ENCODE results near the gene EIF4E3.

EIF4E3 gene

DNA sequence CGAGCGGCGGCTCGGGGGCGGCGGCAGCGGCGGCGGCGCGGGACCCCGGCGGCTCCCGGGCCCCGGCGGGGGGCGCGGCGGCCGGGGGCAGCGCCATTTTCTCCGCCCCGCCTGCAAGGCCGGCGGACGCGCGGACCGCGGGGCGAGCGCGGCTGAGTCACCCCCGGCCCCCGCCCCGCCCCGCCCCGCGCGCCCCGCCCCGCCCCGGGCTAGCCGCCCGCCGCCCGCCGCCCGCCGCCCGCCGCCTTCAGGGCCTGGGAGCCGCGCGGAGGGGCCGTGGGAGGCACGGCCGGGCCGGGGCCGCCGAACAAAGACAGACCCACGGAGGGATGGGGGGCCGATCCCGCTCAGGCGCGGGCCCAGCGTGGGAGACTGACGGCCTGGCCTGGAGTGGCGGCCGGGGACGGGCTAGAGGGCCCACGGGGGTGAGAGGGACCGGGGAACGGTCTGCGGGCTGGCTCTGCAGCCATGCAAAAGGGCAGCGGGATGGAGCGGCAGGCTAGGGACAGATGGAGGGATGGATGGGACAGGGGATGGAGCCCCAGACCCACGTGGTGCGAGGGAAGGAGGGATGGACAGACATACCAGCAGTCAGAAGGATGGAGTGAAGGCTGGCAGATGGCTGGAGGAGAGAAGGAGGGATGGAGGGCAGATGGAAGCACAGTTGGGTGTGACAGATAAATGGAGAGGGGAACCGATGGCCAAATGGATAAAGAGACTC is at the start of gene EIF4E3:
Gene EIF4E3, minus strand, starts transcription at position 132 of the 721 bp plus-strand sequence. Its CDS starts 35 bp downstream, at position 97.
- peak; percentile 25 for DNase-seq

DNA sequence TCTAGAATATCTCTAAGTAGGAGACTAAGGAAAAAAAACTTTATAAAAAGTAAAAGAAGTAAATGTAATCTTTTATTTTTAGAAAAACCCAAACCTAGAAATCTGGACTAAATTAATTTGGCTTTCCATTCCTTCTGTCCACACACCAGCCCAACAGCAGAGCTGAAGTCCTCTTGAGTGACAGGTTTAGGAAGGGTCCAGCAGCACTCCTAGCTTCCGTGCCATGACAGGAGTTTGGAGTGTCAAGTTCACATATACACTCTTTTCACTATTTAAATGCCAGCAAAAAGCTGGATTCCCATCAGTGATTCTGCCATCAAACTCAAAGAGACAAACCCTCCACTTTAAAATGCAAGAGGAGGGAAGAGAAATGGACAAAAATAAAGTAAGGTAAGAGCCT is 46.7 kb upstream of the EIF4E3 start:
- no peak for DNase-seq

DNA sequence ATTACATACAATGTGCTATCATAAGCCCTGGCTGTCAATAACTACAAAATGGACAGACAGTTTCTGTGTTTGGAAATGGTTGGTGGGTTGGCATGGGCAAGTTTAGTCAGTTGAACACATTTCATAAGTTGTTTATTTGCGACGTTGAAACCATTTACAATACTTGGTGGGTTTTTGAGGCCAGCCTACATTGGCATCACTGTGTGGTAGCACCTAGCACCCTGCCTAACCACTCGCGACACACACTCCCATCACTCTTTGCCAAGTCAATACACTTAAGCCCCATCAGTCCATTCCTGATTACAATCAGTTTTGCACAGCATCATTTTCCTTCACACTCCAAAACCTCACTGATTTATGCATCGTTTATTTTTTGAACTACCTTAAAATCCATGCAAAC is 45.9 kb upstream of the EIF4E3 start:
- no peak for DNase-seq

DNA sequence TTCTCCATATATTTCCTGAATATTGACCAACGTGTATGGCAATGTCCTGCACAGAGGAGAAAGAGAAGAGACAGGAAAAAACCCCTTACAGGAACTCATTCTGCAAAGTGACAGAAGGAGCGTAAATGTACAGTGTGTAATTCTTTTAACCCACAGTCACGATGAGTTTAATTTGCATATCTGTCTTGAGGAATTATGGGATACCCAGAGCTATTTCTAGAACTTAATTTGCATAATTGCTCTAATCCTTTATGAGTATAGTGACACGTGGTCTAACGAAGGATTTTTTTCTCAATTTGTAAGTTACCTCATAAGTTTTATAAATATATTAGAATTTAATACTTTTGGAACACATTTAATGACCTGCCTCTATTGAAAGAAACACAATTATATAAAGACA is 38.2 kb upstream of the EIF4E3 start:
- no peak for DNase-seq

DNA sequence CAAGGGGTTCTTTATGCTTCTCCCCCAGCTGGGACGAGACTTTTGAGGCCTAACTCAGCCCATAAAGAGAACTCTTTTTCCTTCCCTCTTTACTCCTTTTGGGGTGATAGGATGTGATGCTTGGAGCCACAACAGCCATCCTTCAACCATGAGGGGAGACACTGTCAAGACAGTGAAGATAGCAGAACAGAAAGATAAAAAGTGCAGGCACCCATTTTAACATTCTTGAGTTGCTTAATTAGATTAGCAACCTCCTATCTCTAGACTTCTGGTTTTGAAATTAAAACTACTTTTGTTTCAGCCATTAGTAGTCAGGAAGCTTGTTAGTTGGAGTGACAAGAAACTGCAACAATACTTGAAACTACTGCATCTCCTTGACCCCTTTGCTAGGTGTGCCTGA is 34.9 kb upstream of the EIF4E3 start:
- no peak for DNase-seq

DNA sequence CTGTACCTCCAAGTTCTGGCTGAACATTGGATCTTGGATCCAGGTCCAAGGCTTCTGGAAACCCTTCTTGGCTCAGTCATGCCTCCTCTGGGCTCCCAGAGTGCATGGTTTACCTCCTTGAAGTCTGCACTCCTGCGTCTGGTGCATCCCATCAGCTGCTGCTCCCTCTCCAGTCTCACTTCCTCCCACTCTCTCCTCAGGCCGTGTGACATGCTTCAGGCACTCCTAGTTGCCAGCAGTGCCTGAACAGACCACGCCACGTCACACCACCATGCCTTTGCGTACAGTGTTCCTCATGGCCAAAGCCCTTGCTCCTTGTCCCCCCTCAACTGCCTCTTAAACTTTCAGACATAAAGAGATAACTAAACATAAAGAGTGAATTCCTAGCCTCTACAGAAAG is 34.2 kb upstream of the EIF4E3 start:
- no peak for DNase-seq

DNA sequence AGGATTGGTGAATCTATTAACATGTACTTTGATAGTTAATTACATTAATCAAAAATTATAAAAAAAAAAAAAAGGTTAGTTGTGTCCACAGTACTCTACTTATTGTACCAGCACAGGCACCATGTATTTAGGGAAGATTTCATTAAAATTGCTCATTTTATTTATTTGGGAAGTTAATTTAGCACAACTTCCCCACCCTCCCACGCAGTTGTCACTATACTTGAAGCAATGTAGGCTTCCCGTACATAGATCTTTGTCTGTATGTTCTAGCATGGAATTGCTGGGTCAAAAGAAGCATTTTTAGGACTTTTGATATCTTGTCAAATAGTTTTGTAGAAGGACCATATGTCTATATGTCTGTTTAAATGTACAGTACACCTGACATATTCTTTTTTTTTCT is 32.9 kb upstream of the EIF4E3 start:
- DNase-seq = no peak

DNA sequence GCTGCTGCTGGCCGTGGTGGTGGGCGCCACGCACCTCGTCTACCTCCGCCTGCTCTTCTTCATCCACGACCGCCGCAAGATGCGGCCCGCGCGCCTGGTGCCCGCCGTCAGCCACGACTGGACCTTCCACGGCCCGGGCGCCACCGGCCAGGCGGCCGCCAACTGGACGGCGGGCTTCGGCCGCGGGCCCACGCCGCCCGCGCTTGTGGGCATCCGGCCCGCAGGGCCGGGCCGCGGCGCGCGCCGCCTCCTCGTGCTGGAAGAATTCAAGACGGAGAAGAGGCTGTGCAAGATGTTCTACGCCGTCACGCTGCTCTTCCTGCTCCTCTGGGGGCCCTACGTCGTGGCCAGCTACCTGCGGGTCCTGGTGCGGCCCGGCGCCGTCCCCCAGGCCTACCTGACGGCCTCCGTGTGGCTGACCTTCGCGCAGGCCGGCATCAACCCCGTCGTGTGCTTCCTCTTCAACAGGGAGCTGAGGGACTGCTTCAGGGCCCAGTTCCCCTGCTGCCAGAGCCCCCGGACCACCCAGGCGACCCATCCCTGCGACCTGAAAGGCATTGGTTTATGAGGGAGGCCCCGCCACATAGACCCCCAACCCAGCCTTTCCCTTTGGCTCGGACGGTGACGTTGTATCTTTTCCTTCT is 29.5 kb upstream of the EIF4E3 start:
- DNase-seq = no peak

DNA sequence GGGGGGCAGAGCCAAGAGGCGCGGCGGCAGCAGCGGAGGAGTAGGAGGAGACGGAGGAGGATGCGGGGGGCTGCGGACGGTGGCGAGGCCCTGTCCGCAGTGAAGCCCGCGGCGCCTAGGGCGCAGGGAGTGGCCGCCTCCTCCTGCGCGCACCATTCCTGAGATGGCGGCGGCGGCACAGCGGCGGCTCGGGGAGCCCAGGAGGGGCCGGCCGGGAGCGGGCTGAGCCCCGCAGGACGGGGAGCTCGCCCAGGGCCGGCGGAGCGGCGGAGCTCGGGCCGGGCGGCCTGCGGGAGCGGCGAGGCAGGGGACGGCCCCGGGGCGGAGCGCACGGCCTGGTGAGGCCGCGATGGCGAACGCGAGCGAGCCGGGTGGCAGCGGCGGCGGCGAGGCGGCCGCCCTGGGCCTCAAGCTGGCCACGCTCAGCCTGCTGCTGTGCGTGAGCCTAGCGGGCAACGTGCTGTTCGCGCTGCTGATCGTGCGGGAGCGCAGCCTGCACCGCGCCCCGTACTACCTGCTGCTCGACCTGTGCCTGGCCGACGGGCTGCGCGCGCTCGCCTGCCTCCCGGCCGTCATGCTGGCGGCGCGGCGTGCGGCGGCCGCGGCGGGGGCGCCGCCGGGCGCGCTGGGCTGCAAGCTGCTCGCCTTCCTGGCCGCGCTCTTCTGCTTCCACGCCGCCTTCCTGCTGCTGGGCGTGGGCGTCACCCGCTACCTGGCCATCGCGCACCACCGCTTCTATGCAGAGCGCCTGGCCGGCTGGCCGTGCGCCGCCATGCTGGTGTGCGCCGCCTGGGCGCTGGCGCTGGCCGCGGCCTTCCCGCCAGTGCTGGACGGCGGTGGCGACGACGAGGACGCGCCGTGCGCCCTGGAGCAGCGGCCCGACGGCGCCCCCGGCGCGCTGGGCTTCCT is 28.8 kb upstream of the EIF4E3 start, which contains the start of gene GPR27:
Gene GPR27, plus strand, starts transcription at position 155 of the 909 bp plus-strand sequence. Its CDS starts 195 bp downstream, at position 350.
- peak; percentile 58 for DNase-seq

DNA sequence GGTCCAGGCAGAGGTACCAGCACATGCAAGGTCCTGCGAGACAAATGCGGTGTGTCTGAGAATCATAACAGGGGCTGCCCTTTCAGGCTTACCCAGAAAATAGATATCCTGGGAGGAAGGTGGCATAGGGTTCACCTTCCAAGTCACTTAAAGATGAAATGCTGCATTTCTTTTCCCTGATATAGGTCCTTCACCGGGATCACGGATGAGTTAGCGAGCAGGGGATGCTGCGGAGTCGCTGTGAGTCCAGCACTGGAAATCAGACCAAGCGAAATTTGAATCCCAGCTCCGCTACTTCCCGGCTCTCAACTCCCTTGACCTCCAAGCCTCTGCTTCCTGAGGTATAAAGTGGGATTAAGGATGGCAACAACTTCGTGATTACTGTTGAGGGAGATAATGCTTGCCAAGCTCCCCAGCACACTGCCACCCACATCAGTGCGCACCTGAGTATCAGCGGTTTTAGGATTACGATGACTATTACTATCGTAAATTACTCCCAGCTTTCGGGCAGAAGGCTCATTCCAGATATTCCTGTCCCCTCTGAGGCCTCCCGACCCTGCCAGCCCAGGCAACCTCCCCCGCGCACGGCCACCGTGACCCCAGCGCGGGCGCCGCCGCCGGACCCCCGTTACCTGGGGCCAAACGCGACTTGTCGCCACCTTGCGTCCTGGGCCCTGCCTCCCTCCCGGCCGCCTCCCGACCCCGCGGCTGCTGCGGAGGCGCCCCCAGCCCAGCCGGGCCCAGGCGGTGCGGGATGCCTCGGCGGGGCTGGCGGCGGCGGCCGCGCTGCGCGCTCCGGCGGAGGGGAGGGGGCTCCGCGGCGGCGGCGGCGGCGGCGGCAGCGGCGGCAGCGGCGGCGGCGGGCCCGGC is 27.9 kb upstream of the EIF4E3 start:
- DNase-seq = no peak

DNA sequence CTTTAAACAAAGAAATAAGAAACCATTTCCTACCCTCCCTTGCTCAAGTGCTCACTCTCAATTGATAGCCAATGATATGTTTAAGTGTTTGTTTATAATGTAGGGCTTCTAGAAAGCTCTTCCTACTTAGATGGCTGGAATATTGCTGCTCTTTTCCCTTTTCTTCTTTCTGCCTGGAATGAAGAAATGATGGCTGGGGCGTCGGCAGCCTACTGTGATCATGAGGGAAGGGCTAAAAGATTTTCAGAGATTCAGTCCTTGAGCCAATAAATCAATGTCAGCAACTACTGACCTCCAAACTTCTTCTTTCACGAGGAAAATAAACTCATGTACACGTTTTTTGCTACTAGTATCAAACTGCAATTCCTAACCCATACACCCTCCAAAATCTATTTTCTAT is 26.4 kb upstream of the EIF4E3 start:
- DNase-seq = no peak

DNA sequence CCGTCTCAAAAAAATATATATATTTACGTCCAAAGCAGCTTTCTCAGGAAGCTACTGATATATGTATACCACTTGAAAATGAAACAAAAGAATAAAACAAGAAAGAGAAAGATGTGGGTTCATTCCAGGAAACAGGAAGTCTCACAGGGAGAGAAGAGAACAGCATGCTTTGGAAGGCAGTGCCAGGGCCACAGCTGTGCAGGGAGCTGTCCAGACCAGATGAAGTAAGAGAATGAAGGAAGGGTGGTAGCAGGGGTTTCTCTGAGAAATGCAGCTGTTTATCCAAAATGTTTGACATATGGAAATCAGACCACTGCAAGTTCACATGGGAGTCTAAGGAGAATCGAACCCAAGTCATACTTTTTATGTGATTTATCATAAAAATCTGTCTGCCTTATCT is 19.5 kb upstream of the EIF4E3 start:
- no peak for DNase-seq

DNA sequence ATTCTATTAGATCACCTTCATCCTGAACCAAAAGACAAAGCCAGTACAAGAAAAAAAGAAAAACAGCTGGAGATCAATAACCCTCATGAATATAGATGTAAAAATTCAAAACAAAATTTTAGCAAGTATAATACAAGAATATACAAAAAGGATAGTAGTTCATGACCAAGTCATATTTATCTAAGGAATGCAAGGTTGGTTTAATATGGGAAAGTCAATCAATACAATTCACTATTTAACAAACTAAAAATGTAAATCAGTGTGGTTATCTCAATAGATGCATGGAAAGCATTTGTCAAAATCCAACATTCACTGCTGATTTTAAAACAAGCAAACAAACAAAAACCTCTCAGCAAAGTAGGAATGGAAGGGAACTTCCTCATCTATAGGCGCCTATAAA is 17.4 kb upstream of the EIF4E3 start:
- no peak for DNase-seq

DNA sequence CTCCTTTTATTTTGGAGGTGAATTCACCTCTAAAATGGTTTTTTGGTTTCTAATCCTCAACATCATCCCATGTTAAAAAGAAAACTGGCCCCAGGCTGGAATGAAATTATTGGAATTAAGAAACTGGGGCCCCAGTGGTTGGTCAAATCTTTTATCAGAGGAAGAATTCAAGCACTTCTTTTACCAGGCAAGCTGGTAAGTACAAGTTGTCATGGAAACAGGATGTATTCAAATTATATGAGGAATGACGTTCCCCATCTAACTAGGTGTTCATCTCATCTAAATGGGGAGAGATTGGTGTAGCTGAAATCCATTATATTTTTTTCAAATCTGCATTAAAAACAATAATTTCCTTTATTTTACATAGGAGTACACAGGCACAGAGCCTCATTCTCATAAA is 9.7 kb upstream of the EIF4E3 start:
- DNase-seq = no peak

DNA sequence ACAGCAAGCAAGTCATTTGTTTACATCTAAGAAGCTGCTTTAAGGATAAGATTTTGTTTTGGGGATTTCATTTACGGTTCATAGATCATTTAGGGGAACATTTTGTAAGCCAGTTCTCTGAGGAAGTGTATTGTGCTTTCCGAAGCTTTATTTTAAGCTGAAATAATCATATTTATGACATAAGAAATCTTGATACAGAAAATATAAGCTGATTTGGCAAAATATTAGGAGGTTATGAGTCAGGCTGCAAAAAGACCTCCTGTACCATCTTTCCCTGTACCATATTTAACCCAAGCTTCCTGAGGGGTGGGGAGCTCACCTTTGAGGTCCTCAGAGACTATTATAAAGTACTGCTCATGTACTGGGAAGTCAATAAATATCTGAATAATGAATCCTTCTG is 8.1 kb upstream of the EIF4E3 start:
- no peak for DNase-seq

DNA sequence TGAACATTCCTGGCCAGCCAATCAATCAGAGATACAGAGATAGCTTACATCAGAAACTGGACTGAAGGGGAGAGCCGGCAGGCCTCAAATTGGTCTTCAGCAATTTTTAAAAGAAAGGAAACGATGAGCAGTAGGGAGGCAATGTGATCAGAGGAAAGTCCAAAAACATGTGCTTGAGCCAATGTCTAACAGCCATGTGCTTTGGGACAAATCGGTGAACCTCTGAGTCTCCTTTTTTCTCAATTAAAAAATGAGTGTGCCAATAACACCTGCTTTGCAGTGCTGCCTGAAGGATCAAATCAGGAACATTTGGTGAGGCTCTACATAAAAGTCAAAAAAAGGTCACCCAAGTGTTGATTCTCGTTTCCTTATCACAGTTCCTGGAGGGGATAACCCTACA is 7.4 kb upstream of the EIF4E3 start:
- DNase-seq = no peak

DNA sequence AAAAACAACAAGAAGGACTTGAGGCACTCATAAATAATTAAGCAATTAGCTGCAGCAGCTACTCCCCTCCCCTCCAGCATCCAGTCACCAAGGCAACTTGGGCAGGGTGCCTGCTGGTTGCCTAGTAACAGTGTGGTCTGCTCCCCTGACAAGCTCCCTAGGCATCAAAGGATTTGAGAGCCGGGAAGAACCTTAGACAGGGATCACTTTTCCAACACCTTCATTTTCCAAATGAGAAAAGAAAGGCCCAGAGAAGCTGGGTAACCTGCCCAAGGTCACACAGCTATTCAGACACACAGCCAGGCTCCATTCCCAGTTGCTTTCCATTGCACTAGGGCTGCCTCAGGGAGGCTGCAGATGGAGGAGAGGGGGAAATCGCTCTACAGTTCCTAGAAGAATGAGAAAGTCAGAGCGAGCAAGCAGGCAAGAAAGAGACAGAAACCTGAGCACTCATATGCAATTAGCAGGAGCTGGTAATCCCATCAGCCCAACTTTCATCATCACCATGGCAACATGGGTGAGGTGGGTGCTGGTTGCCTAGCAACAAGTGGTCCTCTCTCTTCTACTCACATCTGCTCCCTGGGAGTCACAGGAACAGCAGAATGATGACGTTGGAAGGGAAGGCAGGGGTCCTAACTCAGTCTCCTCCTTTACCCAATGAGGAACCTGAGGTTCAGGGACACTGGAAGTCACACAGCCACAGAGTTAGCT is 3.6 kb upstream of the EIF4E3 start:
- peak; percentile 35 for DNase-seq

DNA sequence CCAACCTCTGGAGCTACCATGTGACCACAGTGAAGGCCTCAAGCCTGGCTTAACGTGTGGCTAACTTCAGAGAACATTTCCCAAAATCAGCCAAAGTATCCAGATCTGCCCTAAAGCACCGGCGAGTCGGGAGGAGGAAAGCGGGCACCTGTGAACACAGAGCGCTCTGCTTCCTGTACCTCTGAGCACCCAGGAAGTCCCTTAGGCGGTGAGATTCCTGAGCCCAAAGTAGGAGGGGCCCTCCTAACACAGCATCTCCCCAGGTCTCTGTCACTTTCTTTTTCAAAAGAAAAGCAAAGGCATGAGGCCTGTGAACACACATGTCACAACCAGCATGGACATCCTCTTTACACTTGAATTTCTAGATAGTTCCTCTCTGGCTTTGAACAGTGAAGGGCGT is 944 bp upstream of the EIF4E3 start:
- no peak for DNase-seq

DNA sequence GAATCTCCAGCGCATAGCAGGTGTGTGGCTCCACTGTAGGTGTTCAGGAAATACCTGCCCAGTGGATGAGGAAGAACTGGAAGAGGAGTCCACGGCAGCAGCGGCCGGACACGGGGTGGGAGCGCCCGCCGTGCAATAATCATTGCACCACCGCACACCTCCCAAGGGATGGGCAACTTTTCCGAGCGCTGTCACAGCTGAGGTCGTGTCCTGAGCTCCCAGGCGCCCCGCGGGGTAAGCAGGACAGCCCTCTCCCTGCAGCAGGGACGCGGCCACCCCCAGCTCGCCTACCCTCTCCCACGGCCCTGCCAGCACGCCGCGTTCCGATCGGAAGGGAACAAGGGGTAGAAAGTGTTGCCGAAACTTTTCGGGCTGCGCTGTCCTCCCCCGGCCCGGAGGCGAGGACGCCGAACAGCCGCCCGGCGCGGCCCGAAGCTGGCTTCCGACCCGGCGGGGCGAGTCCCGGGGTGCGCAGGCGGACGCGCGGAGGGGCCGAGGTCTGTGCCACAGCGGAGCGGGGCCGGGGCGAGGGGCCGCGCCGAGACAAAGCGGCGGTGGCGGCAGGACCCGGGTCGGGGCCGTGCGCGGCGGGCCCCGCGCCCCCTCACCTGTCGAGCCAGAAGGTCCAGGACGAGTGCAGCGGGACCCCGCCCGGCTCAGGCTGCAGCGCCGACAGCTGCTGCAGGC is 475 bp downstream of the EIF4E3 start:
- peak; percentile 62 for DNase-seq

DNA sequence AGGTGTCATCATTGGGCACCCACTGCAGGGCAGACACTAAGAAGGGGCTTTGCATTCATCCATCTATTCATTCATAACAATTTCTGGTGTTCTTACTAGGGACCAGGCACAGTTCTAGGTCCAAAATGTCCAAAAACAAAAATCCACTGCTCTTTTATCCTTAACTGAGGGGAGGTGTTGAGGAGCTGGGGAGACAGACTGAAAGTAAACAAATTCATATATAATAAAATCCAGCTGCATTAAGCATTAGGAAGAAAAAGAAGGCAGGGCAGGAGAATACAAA is 1.1 kb downstream of the EIF4E3 start:
- DNase-seq = no peak

DNA sequence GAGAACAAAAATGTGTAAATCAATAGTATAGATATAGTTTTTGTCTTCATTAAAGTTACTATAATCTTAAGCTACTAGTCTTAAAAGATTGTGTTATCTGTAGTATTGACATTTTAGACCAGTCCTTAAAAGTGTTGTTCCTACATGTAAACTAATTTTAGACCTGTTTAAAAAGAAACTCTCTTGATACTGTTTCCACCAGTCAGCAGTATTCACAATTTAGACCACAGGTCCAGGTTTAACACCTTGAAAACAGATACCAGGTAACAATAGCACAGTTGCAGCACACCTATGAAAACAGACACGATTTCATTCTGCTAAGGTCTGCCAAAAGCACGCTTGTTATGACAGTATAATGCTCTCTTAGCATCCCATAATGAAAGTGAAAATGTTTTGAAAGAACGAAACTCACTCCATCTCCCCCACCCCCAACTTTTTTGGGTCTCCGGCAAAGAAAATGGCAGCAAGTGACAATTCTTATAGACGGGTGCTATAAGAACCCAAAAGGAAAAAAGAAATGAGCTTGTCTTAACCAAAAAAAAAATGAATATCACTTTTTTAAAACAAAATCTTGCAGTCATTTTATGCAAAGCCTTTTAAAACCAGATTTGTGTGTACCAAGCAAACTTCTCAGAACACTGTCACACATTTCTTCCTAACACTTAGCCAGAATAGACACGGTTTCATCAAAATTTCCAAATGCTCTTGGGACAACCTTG is 1.6 kb downstream of the EIF4E3 start:
- no peak for DNase-seq
